ENCODE results near the gene TMEM37. TPM values are rescaled to one million over a fixed set of nuclear protein-coding genes. Genes with fewer than 3 reads are reported as not detected.

TMEM37 gene
- polyA plus RNA-seq, 3 donors, result 6.0 to 77.7 (median 9.2) TPM

DNA sequence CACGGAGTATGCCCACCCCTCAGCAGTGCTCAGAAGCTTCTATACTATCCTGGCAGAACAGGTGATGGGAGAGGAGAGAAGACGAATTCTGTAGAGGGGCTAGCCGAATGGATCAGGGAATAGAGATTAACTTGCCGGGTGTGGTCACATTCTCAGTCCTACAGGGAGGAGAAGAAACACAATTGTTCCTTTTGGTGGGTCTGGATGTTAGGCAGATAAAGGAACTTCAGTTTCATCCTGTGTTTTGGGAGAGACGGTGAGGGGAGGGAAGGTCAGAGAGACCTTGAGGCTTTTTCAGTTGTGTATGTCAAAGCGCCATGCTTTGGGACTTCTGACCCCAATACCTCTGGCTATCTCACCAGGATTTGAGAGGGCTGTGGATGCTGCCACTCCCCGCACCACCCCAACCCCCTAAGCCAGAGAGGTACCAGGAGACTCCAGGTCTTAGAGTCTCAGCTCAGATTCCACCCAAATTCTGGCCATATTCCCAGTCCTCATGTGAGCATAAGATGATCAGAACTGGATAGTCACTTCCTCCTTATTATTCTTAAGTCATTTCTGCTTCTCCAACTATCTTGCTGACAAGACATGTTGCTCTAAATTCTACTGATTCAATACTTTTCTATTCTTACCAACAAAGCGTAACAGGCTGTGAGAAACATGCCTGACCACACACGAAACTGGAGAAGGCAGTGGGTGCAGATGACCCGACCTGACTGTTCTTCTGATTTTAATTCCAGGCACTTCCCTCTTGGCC lies 2.3 kb upstream of the TMEM37 start:
- WGBS, 3 donors, result 82 to 89% (median 83%) methylated on average over 10 of the region's 10 CpGs
- no peak overlapping the region for H3K27ac ChIP-seq (ENCODE audit: low read depth, low read length)

DNA sequence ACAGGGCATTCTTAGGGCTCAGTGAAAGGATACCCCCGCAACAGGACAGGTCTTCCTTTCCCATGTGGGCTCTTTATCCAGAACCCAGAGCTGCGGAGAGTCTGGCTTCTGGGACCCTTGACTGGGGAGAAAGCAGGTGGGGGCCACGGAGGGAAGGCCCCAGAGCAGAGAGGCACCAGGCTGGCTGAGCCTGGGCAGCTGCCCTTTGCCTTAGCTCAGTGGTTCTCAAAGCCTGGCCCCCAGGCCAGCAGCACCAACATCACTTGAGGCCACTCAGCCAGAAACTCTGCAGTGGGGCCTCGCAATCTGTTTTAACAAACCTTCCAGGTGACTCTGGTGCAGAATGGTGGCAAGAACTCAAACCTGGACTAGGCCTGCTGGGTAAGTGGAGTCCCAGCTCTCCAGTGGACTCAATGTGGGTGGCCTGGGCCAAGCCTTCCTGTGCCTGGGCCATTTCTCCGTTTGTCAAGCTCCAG lies 1.6 kb upstream of the TMEM37 start:
- 93 to 95% (median 94%) methylated on average over 5 of the region's 5 CpGs for WGBS, 3 donors
- no peak overlapping the region for H3K27ac ChIP-seq (ENCODE audit: low read depth, low read length)

- WGBS, 3 donors, result 6 to 30% (median 9%) methylated on average over 41 to 53 of the region's 53 CpGs
- no peak overlapping the region for H3K27ac ChIP-seq (ENCODE audit: low read depth, low read length)
Observed at GRCh38 chr2:119431976-119432850, 559 bp downstream of the TMEM37 start.

DNA sequence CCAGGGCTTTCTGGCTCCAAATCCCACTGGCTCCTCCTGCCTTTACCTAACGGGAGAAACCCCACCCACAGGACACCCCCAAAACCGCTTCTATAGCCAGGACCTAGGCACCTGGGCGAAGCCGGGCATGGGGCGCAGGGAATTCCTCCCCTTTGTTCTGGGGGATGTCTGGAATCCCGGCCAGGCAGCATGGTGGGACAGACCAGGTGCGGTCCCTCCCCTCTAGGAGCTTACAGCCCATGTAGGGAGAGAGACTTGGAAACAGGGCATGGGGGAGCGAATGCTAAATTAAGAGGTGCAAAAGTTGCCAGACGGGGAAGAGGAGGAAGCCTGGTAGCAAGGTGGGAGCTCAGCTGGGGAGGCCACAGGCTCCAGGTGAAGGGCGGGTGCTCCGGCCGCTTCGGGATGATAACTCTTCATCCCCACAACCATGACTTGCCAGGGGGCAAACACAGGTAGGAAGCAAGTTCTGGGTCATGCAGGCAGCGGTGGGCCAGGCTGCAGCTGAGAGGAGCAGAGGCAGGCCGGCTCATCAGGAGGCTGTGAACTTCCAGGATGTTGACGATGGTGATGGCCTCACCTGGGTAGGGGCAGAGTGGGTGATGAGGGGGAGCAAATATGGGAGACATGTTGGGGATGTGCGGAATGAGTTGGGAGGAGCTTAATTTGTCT lies 1.3 kb downstream of the TMEM37 start:
- no peak overlapping the region for H3K27ac ChIP-seq (ENCODE audit: low read depth, low read length)
- 92 to 96% (median 94%) methylated on average over 17 of the region's 17 CpGs for WGBS, 3 donors

GRCh38 chr2:119433636-119434327 lies 2.1 kb downstream of the TMEM37 start:
- 61 to 83% (median 76%) methylated on average over 10 of the region's 10 CpGs for WGBS, 3 donors
- H3K27ac ChIP-seq (ENCODE audit: low read depth, low read length), result no peak overlapping the region

DNA sequence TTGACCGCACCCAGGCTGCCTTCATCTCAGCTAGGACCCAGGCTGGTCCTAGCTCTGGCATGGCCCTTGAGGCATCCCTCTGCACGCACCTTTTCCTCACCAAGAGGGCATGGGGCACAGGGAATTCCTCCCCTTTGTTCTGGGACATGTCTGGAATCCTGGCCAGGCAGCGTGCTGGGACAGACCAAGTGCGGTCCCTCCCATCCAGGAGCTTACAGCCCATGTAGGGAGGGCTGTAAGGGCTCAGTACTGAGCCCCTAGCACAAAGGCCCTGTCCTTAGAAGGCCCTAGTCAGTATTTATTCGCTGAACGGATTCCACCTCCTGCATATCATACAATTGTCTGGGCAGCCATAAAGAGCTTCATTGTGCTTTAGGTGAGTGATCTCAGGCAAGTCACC lies 3.0 kb downstream of the TMEM37 start:
- H3K27ac ChIP-seq (ENCODE audit: low read depth, low read length), result no peak overlapping the region
- WGBS, 3 donors, result 80 to 90% (median 83%) methylated on average over 6 of the region's 6 CpGs

GRCh38 chr2:119435081-119435952 lies 3.7 kb downstream of the TMEM37 start:
- WGBS, 3 donors, result 77 to 92% (median 87%) methylated on average over 6 of the region's 6 CpGs

GRCh38 chr2:119435953-119436297 lies 4.3 kb downstream of the TMEM37 start:
- 64 to 83% (median 74%) methylated on average over 7 of the region's 7 CpGs for WGBS, 3 donors
- H3K27ac ChIP-seq (ENCODE audit: low read depth, low read length), result no peak overlapping the region

More at GRCh38 chr2:119435081-119435952, 3.7 kb downstream of the TMEM37 start:
- no peak overlapping the region for H3K27ac ChIP-seq (ENCODE audit: low read depth, low read length)

- H3K27ac ChIP-seq (ENCODE audit: low read depth, low read length), result no peak overlapping the region
- 90 to 94% (median 92%) methylated on average over 22 of the region's 22 CpGs for WGBS, 3 donors
Observed at GRCh38 chr2:119436993-119437772, 5.5 kb downstream of the TMEM37 start.

DNA sequence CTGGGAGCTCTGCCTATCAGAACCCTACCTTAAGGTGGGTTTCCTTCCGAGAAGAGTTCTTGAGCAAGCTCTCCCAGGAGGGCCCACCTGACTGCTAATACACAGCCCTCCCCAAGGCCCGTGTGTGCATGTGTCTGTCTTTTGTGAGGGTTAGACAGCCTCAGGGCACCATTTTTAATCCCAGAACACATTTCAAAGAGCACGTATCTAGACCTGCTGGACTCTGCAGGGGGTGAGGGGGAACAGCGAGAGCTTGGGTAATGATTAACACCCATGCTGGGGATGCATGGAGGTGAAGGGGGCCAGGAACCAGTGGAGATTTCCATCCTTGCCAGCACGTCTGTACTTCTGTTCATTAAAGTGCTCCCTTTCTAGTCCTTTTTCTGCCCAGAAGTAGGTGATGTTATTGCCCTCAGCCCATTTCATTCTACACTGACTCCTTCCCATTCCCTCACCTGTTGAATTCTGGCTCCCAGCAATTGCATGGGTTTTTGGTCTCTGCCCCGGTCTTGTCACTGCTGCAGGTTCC lies 6.5 kb downstream of the TMEM37 start:
- H3K27ac ChIP-seq (ENCODE audit: low read depth, low read length), result no peak overlapping the region
- WGBS, 3 donors, result 68 to 94% (median 82%) methylated on average over 6 of the region's 6 CpGs

DNA sequence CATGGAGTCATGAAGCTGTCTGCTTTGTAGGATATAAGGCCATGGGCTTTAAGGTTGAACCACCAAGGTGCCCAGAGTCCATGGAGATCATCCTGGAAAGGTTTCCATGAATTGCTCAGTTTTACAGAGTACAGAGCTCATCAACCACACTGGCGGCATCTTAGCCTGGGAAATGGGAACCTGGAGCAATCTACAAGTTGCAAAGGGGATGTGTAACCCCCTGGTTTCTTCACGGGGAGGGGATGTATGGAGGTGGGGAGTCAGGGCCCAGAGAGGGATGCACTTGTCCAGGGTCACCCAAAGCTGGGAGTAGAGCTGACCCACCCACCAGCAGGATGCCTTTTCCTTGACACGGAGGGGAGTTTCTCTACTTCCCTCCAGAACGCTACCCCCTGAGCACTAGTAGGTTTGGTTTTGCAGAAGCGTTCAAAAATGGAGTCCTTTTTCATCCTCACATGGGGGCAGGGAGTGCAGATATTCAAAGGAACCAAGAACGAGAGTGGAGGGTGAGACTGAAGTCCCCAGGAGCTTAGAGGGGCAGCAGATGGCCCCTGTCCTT lies 7.2 kb downstream of the TMEM37 start:
- WGBS, 3 donors, result 87 to 90% (median 89%) methylated on average over 6 of the region's 6 CpGs
- no peak overlapping the region for H3K27ac ChIP-seq (ENCODE audit: low read depth, low read length)

DNA sequence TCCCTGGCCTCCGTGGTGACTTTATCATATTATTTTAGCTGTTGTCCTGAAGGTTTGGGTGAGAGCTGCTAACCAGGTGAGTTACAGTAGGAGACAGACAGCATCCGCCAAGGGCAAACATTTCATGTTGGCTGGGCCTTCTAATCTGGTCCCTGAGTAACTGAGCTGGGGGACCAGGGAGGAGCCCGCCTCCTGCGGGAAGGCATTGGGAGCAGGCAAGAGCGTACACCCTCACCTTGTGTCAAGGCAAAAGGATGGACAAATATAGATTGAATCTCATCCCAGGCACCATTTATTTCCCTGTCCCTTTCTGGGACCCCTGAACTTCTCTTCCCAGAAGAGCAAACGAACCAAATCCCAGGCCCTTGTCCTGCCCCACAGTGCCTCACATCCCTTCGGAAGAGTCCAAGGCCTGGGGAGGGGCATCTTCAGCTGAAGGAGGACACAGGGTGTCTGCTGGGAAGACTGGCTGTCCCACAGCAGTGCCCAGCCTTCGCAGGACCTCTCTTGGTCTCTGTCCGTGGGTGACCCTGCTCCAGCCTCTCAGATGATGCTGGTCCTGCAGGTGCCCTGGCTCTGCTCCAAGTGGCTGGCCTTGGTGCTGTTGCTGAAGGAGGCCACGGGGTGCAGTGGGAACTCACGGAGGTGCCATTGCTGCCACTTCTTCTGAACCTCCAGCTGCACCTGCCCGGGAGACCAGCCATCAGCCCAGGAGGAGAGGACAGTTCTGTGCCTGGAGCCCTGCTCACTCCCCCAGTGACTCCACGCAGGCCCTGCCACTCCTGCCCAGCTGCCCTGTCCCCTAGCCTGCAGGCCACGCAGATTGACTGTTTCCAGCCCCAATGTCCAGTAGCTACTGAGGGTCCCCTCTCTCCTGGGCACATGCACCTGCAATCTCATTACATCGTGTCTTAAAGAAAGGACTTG lies 8.2 kb downstream of the TMEM37 start:
- 68 to 86% (median 80%) methylated on average over 15 of the region's 15 CpGs for WGBS, 3 donors
- H3K27ac ChIP-seq (ENCODE audit: low read depth, low read length), result no peak overlapping the region

GRCh38 chr2:119440501-119440870 lies 8.8 kb downstream of the TMEM37 start:
- WGBS, 3 donors, result 45 to 60% (median 50%) methylated on average over 1 of the region's 1 CpG
- no peak overlapping the region for H3K27ac ChIP-seq (ENCODE audit: low read depth, low read length)

DNA sequence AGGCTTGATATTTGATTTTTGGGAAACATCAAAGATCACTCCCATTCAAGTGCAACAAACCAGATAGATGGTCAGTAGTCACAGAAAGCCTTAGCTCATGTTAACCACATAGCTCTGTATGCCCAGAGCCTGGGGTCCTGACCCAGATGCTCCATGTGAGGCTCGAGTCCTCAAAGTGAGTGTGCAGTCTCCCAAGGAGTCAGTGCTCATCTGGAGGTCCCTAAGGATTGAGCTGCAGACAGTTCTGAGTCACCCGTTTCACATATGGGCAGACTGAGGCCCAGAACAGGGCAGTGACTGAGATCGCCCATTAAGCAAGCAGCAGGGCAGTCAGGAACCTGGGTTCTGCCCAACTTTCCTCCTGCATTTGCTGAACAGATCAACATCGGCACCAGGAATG lies 9.2 kb downstream of the TMEM37 start:
- 77 to 80% (median 79%) methylated on average over 4 of the region's 4 CpGs for WGBS, 3 donors
- H3K27ac ChIP-seq (ENCODE audit: low read depth, low read length), result no peak overlapping the region
